Duodenal mucosa (tissue), 2 donors: ENCODE measurements around the gene AP2M1.

Experiments
- H3K27ac ChIP-seq: one replicate; pipeline ENCODE4 v1.7.0; 2013; ENCODE audit warnings: low read depth, low read length
- H3K27me3 ChIP-seq, 2 donors: one replicate each; pipeline ENCODE4 v1.7.0; 2013; ENCODE audit warnings: low read length in 2 of 2, control low read depth in 1 of 2; ENCODE audit not compliant: insufficient read depth in 2 of 2, control insufficient read depth in 1 of 2
- H3K36me3 ChIP-seq, 2 donors: one replicate each; pipeline ENCODE4 v1.7.0; 2013; ENCODE audit warnings: low read length in 2 of 2, control low read depth in 1 of 2; ENCODE audit not compliant: insufficient read depth in 2 of 2, control insufficient read depth in 1 of 2
- H3K4me1 ChIP-seq, 2 donors: one replicate each; pipeline ENCODE4 v1.7.0; 2013; ENCODE audit warnings: low read length in 2 of 2, control low read depth in 1 of 2; ENCODE audit not compliant: insufficient read depth in 2 of 2, control insufficient read depth in 1 of 2
- H3K4me3 ChIP-seq, 2 donors: one replicate each; pipeline ENCODE4 v1.7.0; 2013; ENCODE audit warnings: low read length in 2 of 2, low read depth in 1 of 2
- H3K9ac ChIP-seq, 2 donors: one replicate each; pipeline ENCODE4 v1.7.0; 2013; ENCODE audit warnings: low read length in 2 of 2, low read depth in 1 of 2
- H3K9me3 ChIP-seq, 2 donors: one replicate each; pipeline ENCODE4 v1.7.0; 2013; ENCODE audit warnings: low read length in 2 of 2, control low read depth in 1 of 2; ENCODE audit not compliant: control insufficient read depth in 1 of 2

AP2M1 gene

DNA sequence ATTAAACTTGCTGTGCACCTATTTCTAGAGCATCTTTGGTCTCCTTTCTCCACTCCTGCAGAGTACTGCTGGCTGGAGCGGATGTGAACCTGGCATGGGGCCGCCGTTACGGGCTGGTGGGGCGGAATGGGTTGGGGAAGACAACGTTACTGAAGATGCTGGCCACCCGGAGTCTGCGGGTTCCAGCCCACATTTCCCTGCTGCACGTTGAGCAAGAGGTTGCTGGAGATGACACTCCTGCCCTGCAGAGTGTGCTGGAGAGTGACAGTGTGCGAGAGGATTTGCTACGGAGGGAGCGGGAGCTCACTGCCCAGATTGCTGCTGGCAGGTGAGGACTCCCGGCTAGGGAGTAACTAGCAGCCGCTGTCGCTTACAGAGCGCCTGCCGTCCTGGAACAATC, 13.4 kb downstream of the AP2M1 start:
- Histone ChIP-seq H3K36me3 (peaks cover 45 to 67% of the 10 kb centered on the region in 2 donors), H3K9ac (no peak overlapping the region), H3K4me3 (no peak overlapping the region), H3K4me1 (peaks cover 18 to 21% of the 10 kb centered on the region in 2 donors), H3K9me3 (no peaks in the 10 kb centered on the region), H3K27ac (no peak overlapping the region), H3K27me3 (no peaks in the 10 kb centered on the region)

DNA sequence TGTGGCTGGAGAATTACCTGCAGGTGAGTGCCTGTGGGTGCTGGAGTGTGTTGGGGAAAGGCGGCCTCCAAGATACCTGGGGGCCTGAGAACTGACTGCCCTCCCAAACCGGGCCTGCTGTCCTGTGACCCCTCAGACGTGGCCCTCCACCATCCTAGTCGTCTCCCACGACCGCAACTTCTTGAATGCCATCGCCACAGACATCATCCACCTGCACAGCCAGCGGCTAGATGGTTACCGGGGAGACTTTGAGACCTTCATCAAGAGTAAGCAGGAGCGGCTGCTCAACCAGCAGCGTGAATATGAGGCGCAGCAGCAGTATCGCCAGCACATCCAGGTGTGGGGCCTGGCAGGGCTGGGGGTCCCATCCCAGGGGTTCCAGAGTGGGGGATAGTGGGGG, 14.8 kb downstream of the AP2M1 start:
- no peaks in the 10 kb centered on the region for H3K9me3 ChIP-seq
- peaks cover 18 to 21% of the 10 kb centered on the region in 2 donors for H3K4me1 ChIP-seq
- no peak overlapping the region for H3K4me3 ChIP-seq
- H3K9ac ChIP-seq, result no peak overlapping the region
- no peaks in the 10 kb centered on the region for H3K27me3 ChIP-seq
- peaks cover 53 to 67% of the 10 kb centered on the region in 2 donors for H3K36me3 ChIP-seq
- H3K27ac ChIP-seq, result no peak overlapping the region

GRCh38 chr3:184192889-184193288, 18.2 kb downstream of the AP2M1 start:
- Histone ChIP-seq H3K4me1 (no peaks in the 10 kb centered on the region), H3K27me3 (no peaks in the 10 kb centered on the region), H3K9ac (no peak overlapping the region), H3K36me3 (peaks cover 53 to 84% of the 10 kb centered on the region in 2 donors), H3K4me3 (no peak overlapping the region), H3K9me3 (no peaks in the 10 kb centered on the region), H3K27ac (no peak overlapping the region)

DNA sequence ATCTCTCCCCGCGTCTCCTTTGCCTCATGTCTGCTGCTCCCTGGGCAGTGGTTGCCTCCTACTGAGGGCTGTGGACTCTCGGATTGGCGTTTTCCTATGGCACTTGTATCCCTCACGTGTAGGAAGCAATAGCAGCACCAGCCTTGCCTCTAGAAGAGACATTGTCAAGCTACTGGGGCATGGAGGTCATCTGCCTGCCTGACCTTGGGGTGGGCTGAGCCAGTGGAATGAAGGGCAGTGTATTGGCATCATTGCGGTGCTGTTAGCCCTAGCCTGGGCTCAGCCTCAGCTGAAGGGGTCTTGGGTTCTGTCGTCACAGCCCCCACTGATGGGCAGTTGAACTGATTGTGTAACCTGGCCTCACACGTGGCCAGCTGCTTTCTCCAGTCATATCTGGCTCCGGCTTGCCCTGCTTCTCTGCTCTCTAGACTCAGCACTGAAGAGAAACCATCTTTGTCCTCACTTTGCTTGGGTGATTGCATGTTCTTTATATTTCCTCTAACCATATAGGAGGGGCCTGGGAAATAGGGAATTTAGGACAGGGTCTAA, 19.4 kb downstream of the AP2M1 start:
- no peak overlapping the region for H3K9ac ChIP-seq
- H3K9me3 ChIP-seq, result no peaks in the 10 kb centered on the region
- peaks cover 42 to 72% of the 10 kb centered on the region in 2 donors for H3K36me3 ChIP-seq
- H3K27ac ChIP-seq, result no peak overlapping the region
- H3K4me1 ChIP-seq, result no peaks in the 10 kb centered on the region
- no peaks in the 10 kb centered on the region for H3K27me3 ChIP-seq
- H3K4me3 ChIP-seq, result no peak overlapping the region

DNA sequence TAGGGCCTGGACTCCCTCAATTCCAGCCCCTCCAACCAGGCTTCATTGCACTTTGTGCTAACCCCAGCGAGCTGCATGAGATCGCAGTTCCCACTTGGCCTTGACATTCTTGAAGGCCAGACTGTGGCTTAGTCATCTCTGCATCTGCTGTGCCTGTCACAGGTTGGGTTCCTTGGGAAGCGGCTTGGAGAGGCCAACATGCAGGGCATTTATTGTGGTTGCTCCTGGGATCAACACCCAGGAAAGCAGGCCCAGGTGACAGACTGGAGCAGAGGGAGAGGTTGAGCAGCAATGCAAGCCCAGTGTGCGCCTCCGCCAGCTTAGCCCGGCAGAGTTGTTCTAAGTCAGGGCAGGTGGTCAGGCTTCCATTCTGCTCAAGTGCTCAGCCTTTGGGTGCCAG, 21.9 kb downstream of the AP2M1 start:
- Histone ChIP-seq H3K4me3 (no peak overlapping the region), H3K36me3 (peaks cover 23 to 48% of the 10 kb centered on the region in 2 donors), H3K9me3 (no peaks in the 10 kb centered on the region), H3K27ac (no peak overlapping the region), H3K27me3 (no peaks in the 10 kb centered on the region), H3K9ac (no peak overlapping the region), H3K4me1 (no peaks in the 10 kb centered on the region)

- Histone ChIP-seq H3K9ac (no peak overlapping the region), H3K27me3 (no peaks in the 10 kb centered on the region), H3K27ac (no peak overlapping the region), H3K9me3 (no peaks in the 10 kb centered on the region), H3K4me1 (no peaks in the 10 kb centered on the region), H3K4me3 (no peak overlapping the region), H3K36me3 (peaks cover 6 to 30% of the 10 kb centered on the region in 2 donors)
Observed at GRCh38 chr3:184198509-184198908, 23.9 kb downstream of the AP2M1 start.

DNA sequence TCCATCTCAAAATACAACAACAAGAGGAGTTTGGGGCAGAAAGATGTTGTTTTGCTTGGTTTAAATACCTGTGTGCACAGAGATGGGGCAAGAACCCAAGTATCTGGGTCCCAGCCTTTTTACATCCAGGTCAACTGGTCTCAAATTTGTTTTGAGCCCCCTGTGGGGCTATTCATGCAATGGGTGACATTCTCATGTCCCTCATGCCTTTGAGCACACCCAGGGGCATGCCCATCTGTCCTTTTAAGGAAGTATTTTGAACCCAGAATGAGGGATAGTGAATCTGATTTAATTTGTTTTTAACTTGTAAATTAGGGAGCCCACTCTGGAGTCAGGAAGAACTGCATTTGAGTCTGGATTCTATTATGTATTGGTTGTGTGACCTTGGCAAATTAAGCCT, 26.2 kb downstream of the AP2M1 start:
- H3K9me3 ChIP-seq, result no peaks in the 10 kb centered on the region
- H3K27me3 ChIP-seq, result peaks cover 0 to 3% of the 10 kb centered on the region in 2 donors

DNA sequence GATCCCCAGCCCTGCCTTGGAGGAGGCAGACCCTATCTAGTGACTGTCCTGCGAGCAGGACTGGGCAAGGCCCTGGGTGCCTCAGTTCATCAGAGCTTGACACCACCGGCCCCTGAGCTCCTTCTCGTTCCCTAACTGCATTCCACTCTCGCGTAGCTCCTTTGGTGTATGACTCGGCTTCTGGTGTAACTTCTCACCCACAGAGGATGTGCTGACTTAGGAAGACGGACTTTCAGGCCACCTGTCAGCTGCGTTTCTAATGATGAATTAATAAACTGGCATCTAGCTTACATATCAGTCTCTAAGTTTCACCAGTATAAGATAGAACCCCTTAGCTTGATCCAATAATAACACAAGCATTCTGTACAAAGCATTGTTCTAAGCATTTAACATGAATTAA, 28.9 kb downstream of the AP2M1 start:
- H3K27me3 ChIP-seq, result peaks cover 3% of the 10 kb centered on the region in 2 donors
- H3K27ac ChIP-seq, result no peak overlapping the region
- no peaks in the 10 kb centered on the region for H3K4me1 ChIP-seq
- no peak overlapping the region for H3K9ac ChIP-seq
- H3K36me3 ChIP-seq, result no peaks in the 10 kb centered on the region
- no peak overlapping the region for H3K4me3 ChIP-seq
- no peaks in the 10 kb centered on the region for H3K9me3 ChIP-seq

More for the DNA sequence above, 26.2 kb downstream of the AP2M1 start:
- no peaks in the 10 kb centered on the region for H3K4me1 ChIP-seq
- H3K4me3 ChIP-seq, result no peak overlapping the region
- H3K9ac ChIP-seq, result no peak overlapping the region
- H3K27ac ChIP-seq, result no peak overlapping the region
- peaks cover 0 to 7% of the 10 kb centered on the region in 2 donors for H3K36me3 ChIP-seq

DNA sequence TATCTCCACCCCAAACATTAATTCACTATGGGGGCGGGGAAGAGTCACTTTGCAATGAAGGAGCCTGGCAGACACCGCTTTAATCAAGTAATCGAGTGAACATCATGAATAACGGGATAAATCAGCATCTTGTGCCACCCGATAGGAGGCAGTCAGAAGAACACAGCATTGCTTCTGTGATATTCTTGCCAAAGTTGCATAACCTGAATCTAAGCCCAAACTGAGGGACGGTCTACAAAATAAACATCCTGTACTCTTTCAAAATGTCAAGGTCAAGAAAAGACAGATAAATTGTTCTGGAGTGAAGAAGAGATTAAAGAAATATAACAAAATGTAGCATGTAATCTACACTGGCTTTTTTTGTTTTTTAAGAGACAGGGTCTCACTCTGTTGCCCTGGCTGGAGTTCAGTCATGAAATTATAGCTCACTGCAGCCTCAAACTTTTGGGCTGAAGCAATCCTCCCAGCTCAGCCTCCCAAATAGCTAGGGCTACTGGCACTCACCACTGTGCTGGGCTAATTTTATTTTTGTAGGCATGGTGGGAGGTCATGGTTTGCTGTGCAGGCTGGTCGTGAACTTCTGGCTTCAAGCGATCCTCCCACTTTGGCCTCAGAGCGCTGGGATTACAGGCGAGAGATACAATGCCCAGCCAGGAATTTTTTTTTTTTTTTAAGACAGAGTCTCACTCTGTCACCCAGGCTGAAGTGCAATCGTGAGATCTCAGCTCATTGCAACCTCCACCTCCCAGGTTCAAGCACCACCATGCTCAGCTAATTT, 34.7 kb downstream of the AP2M1 start:
- no peak overlapping the region for H3K27ac ChIP-seq

GRCh38 chr3:184211297-184211696, 36.6 kb downstream of the AP2M1 start:
- H3K36me3 ChIP-seq, result no peaks in the 10 kb centered on the region
- H3K4me3 ChIP-seq, result no peak overlapping the region

More for the DNA sequence above, 34.7 kb downstream of the AP2M1 start:
- Histone ChIP-seq H3K4me1 (no peaks in the 10 kb centered on the region), H3K27me3 (peaks cover 3% of the 10 kb centered on the region in 2 donors), H3K9ac (no peak overlapping the region), H3K4me3 (no peak overlapping the region), H3K36me3 (no peaks in the 10 kb centered on the region), H3K9me3 (no peaks in the 10 kb centered on the region)

More at GRCh38 chr3:184211297-184211696, 36.6 kb downstream of the AP2M1 start:
- peaks cover 0 to 3% of the 10 kb centered on the region in 2 donors for H3K27me3 ChIP-seq
- H3K9ac ChIP-seq, result no peak overlapping the region
- no peak overlapping the region for H3K27ac ChIP-seq
- H3K4me1 ChIP-seq, result no peaks in the 10 kb centered on the region
- no peaks in the 10 kb centered on the region for H3K9me3 ChIP-seq
